Measurements from ENCODE around the gene REXO1. TPM values are rescaled to one million over a fixed set of nuclear protein-coding genes. Genes with fewer than 3 reads are reported as not detected.

REXO1 gene
- total RNA-seq, 8 experiments from 2014 or later = 6.3 to 20.9 (median 11.1) TPM

DNA sequence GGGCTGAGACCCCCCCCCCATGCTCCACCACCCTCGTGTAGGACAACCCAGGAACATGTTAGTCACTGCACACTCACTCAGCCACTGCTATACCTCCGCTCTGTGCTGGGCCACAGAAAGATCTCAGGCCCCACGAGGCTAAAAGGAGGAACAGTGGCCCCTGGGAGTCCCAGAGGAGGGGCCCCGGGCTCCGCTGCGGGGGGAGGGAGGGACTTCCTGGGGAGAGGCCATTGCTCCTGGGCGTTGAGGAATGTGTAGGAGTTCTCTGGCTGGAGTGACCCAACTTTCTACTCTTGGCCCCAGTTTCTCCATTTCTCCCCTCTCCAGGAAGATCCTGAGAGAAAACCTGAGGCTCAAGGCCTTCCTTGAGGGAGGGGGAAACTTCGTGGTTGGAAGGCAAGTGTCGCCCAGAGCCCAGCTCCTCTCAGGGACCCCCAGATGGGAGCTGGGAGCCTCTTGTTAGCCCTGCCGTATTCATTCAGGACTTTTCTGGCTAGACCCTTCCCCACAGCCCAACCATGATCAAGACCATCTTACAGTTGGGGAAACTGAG lies 81.4 kb downstream of the REXO1 start:
- in situ Hi-C loops (cut with MboI; ENCODE audit: low pct_unique_long_range_greater_than_20kb in 2 of 9, low sequenced_read_pairs in 9 of 9, unreplicated experiment in 9 of 9) = loop anchor here in 1 of 9 experiments (25.0 kb wide), 1 partner anchor 230 kb away; no protein-coding TSS in a partner anchor
- 79 to 100% methylated on average over 1 to 2 of the region's 10 CpGs; no CpG with 5 or more reads in 8 of the 10 experiments for WGBS, 10 experiments
- ATAC-seq (replicated peaks in 6 of 8) = no peak

DNA sequence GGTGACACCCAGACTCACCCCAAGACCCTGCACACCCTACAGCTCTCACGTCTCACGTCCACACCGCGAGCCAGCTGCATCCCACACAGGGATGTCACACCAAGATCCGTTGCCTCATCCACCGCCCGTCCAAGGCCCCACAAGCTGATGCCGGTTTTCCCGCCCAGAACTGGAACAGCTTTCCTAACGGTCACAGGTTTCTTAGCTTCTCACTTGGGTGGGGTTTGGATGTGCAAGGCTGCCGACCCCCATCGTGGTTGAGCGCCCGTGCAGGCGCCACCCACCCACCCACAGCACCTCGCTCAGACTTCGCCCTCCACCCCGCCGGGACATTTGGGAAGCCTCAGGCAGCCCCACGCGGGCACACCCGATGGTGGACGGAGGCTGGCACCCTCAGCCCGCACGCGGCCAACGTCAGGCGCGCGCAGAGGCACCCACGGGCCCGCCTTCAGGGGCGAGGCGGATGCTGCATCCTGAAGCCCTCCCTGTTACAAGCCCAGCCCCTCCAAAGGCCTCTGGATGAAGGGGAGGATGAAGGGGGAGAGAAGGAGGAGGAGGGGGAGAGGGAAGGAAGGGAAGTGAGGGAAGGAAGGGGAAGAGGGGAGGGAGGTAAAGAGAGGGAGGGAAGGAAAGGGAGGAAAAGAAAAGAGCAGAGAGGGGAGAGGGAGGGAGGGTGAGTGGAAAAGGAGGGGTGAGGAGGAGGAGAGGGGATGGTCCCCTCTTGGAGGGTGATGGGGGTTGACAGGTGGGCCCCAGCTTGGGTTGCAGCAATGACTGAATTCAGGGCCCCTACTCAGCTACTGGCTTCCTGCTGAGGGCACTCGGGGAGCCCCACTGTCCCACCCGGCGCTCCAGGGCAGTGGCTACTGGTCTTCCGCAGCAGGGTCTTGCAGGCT lies 82.1 kb downstream of the REXO1 start:
- peaks cover 3 to 30% of the 10 kb centered on the region in 2 donors for H3K4me1 ChIP-seq (replicated peaks in 1 of 2)
- no peak overlapping the region for H3K4me3 ChIP-seq
- ATAC-seq (replicated peaks in 6 of 8) = peak in 5 of 8 experiments; percentile 7 to 36 (median 13)
- in situ Hi-C loops (cut with MboI; ENCODE audit: low pct_unique_long_range_greater_than_20kb in 2 of 9, low sequenced_read_pairs in 9 of 9, unreplicated experiment in 9 of 9) = loop anchor here in 1 of 9 experiments (25.0 kb wide), 1 partner anchor 229 kb away; no protein-coding TSS in a partner anchor
- 30% methylated on average over 2 of the region's 38 CpGs; no CpG with 5 or more reads in 9 of the 10 experiments for WGBS, 10 experiments
- H3K27ac ChIP-seq = no peak overlapping the region

More for the DNA sequence above, 81.4 kb downstream of the REXO1 start:
- H3K27ac ChIP-seq = no peak overlapping the region
- no peak overlapping the region for H3K4me3 ChIP-seq
- H3K4me1 ChIP-seq (replicated peaks in 1 of 2) = peaks cover 3 to 30% of the 10 kb centered on the region in 2 donors

Other genes with a start within 250 kb of the REXO1 start
- 100 to 1,000 TPM in 7 of 8 experiments, 10 to 100 TPM in 1; 92.4 to 219 (median 112) TPM for gene UQCR11, start 243.0 kb downstream of the REXO1 start, total RNA-seq
- gene TCF3, start 195.9 kb downstream of the REXO1 start, total RNA-seq = 100 to 1,000 TPM in 1 of 8 experiments, 10 to 100 TPM in 7; 25.2 to 106 (median 44.9) TPM
- 1 to 10 TPM in 1 of 8 experiments, under 1 TPM in 6, not detected in 1; 0.11 to 3.7 (median 0.35) TPM for gene ONECUT3, start 95.0 kb downstream of the REXO1 start, total RNA-seq
- 1 to 10 TPM in 1 of 8 experiments, under 1 TPM in 7; 0.32 to 2.3 (median 0.78) TPM for gene ATP8B3, start 36.2 kb downstream of the REXO1 start, total RNA-seq
- gene KLF16, start 15.1 kb upstream of the REXO1 start, total RNA-seq = 10 to 100 TPM in 2 of 8 experiments, 1 to 10 TPM in 6; 2.7 to 18.6 (median 4.6) TPM
- gene ABHD17A, start 37.0 kb upstream of the REXO1 start, total RNA-seq = 10 to 100 TPM; 30.4 to 42.3 (median 37.2) TPM
- gene ADAT3, start 56.9 kb upstream of the REXO1 start, total RNA-seq = 1 to 10 TPM in 5 of 8 experiments, under 1 TPM in 3; 0.50 to 3.8 (median 2.1) TPM
- 10 to 100 TPM in 7 of 8 experiments, 1 to 10 TPM in 1; 8.4 to 47.8 (median 24.1) TPM for gene SCAMP4, start 56.9 kb upstream of the REXO1 start, total RNA-seq
- gene CSNK1G2, start 92.7 kb upstream of the REXO1 start, total RNA-seq = 10 to 100 TPM; 25.6 to 68.4 (median 49.8) TPM
- gene BTBD2, start 167.2 kb upstream of the REXO1 start, total RNA-seq = 10 to 100 TPM; 20.3 to 92.3 (median 57.2) TPM
- gene MKNK2, start 202.8 kb upstream of the REXO1 start, total RNA-seq = 10 to 100 TPM; 33.0 to 95.2 (median 50.9) TPM
- gene MOB3A, start 247.8 kb upstream of the REXO1 start, total RNA-seq = 10 to 100 TPM in 4 of 8 experiments, 1 to 10 TPM in 4; 7.2 to 16.3 (median 10.0) TPM
- gene IZUMO4, start 248.4 kb upstream of the REXO1 start, total RNA-seq = 1 to 10 TPM; 1.6 to 4.5 (median 3.2) TPM

Data from motor neuron (in vitro differentiated cells).